CD4-positive, alpha-beta T cell treated with Interleukin-17A for 4 hours (primary cell): ENCODE data around the gene PGBD1.

Experiments
- DNase-seq: peaks from one replicate; pipeline ENCODE4 v3.0.0-alpha.2; 2020; ENCODE audit warnings: mixed read lengths

Gene PGBD1, protein sequence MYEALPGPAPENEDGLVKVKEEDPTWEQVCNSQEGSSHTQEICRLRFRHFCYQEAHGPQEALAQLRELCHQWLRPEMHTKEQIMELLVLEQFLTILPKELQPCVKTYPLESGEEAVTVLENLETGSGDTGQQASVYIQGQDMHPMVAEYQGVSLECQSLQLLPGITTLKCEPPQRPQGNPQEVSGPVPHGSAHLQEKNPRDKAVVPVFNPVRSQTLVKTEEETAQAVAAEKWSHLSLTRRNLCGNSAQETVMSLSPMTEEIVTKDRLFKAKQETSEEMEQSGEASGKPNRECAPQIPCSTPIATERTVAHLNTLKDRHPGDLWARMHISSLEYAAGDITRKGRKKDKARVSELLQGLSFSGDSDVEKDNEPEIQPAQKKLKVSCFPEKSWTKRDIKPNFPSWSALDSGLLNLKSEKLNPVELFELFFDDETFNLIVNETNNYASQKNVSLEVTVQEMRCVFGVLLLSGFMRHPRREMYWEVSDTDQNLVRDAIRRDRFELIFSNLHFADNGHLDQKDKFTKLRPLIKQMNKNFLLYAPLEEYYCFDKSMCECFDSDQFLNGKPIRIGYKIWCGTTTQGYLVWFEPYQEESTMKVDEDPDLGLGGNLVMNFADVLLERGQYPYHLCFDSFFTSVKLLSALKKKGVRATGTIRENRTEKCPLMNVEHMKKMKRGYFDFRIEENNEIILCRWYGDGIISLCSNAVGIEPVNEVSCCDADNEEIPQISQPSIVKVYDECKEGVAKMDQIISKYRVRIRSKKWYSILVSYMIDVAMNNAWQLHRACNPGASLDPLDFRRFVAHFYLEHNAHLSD

DNA sequence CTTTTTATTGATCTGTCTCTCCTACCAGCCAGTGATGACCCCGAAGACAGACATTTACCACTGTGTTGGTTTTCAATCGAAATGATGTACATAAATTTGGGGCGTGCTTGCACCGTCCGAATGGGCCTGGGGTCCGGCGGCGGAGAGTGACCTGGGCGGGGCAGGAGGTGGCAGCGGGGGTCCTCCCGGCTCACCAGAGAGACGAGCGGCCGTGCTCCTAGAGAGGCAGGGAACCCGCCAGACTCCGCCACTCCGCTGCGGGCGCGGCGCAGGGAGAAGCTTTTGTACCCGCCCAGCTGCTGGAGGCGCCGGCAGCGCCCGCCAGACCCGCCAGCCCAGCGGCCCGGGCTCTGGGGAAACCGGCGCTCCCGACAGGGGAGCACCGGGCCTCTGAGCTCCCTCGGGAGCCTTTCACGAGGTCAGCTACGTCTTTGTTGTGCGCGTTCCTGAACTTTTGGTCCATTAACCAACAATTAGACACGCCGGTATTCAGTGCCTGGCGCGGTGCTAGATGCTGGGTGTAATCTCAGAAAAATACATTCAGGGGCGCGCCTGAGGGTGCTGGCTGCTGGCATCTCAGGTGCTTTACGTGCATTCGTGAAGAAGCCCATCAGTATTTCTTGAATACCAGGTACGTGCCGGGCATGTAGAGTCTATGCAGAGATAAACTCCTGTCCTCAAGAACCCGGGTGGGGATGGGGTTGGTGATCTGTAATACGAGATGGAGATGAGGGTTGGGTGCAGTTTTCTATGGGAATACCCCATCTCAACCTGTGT, at the start of gene PGBD1:
PGBD1 (plus strand) TSS at position 285 of the 777 bp plus-strand sequence. CDS start 2,242 bp downstream, outside the sequence.
- peak; percentile 55 for DNase-seq

DNA sequence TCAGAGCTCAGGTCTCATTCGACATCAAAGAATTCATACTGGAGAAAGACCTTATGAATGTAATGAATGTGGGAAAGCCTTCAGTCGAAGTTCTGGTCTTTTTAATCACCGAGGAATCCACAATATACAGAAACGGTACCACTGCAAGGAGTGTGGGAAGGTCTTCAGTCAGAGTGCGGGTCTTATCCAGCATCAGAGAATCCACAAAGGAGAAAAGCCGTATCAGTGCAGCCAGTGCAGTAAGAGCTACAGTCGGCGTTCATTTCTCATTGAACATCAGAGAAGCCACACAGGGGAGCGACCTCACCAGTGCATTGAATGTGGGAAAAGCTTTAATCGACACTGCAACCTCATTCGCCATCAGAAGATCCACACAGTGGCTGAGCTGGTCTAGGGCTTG, 48.6 kb upstream of the PGBD1 start:
- no peak for DNase-seq

GRCh38 chr6:28235912-28236452, 45.4 kb upstream of the PGBD1 start:
- DNase-seq: no peak

DNA sequence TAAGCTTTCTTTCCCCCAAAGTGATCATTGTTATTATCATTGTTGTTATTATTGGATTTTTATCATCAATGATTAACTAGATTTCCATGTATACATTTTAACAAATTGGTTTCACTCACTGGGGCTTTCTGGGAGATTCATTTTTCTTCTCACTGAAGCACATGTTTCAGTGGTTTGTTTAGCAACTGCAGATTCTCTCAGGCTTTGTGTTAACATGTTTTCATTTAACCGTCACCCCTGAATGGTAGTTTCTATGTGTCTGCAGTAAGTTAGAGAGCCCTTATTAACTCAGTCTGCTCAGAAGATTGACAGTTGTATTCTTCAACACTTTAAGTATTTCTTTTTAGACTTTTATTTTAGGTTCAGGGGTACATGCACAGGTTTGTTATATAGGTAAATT, 41.7 kb upstream of the PGBD1 start:
- DNase-seq: no peak

GRCh38 chr6:28240471-28240870, 40.9 kb upstream of the PGBD1 start:
- no peak for DNase-seq

DNA sequence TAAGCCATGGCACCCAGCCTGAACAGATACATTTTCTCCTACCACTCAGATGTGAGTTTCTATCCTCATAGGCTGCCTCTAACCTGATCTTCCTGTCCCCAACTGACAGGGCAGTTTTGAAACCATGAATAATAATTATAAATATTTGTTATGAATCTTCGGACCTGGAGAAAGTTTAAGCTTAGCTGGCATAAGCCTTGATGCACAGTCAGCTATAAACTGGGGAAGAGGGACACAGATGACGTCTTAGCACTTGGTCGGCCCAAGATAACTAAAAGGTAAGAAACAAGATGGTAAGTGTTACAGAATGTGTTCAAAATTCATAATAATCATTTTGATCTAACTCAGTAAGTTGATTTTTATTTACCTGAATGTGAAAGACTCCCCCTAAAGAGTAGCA, 37.4 kb upstream of the PGBD1 start:
- no peak for DNase-seq

- no peak for DNase-seq
Observed at GRCh38 chr6:28245206-28245941, 36.0 kb upstream of the PGBD1 start.

GRCh38 chr6:28248916-28249315, 32.5 kb upstream of the PGBD1 start:
- DNase-seq: no peak

GRCh38 chr6:28250747-28251146, 30.6 kb upstream of the PGBD1 start:
- no peak for DNase-seq

- peak; percentile 51 for DNase-seq
Observed at GRCh38 chr6:28251661-28252008, 29.7 kb upstream of the PGBD1 start.

- DNase-seq: peak; percentile 88
Observed at GRCh38 chr6:28252009-28252975, 29.1 kb upstream of the PGBD1 start, which contains the start of gene ZKSCAN4. Gene ZKSCAN4 (minus strand): TSS chr6:28252269. CDS start chr6:28251980, 289 bp downstream.

DNA sequence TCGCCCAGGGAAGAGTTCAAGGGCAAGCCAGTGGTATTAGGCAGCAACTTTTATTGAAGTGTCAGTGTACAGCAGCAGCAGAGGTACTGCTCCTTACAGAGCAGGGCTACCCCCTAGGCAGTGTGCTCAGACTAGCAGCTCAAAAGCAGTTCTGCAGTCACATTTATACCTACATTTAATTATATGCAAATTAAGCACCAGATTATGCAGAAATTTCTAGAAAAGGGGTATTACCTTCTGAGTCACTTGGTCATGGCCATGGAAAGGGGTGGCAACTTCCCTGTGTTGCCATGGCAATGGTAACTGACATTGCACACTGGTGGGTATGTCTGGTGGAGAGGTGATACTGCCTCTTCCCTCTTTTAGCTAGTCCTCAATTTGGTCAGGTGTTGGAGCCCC, 27.3 kb upstream of the PGBD1 start:
- DNase-seq: no peak

DNA sequence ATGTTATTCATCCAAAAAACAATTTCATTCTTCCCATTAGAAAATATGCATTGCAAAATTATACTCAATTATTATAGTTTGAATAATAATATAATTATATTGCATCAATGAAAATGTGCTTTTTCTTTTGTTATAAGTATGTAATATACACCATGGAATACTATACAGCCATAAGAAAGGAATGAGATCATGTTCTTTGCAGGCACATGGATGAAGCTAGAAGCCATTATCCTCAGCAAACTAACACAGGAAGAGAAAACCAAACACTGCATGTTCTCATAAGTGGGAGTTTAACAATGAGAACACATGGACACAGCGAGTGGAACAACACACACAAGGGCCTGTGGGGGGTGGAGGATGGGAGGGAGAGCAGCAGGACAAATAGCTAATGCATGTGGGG, 24.3 kb upstream of the PGBD1 start:
- no peak for DNase-seq

- DNase-seq: peak; percentile 63
Observed at GRCh38 chr6:28258877-28259777, 22.2 kb upstream of the PGBD1 start, which contains the start of gene NKAPL. Gene NKAPL (plus strand): TSS chr6:28259297. CDS start chr6:28259372, 75 bp downstream.

- DNase-seq: no peak
Observed at GRCh38 chr6:28263922-28264321, 17.4 kb upstream of the PGBD1 start.

- no peak for DNase-seq
Observed at GRCh38 chr6:28264834-28265401, 16.5 kb upstream of the PGBD1 start.

DNA sequence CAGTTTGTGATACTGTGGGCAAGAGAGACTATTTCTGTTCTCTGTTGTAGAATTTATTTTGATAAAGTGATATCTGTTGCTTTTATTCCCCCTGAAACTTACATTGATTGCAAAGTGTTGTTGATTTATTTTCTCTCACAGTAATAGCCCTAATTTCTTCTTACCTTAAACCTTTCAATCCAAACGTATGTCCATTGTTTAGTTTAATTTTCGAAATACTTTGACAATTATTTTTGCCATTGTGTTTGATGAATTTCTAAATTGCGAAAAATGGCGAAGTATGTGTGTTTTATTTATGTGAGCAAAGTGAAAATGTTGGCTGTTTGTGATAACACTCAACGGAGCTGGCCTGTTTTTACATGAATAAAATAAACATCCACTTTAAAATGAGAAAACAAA, 14.8 kb upstream of the PGBD1 start:
- DNase-seq: no peak

- peak; percentile 85 for DNase-seq
Observed at GRCh38 chr6:28266962-28267694, 14.2 kb upstream of the PGBD1 start, which contains the start of gene ZSCAN26. Gene ZSCAN26 (plus strand): TSS chr6:28267143. CDS start chr6:28271920, 4,777 bp downstream.

- no peak for DNase-seq
Observed at GRCh38 chr6:28267695-28268059, 13.7 kb upstream of the PGBD1 start.
